HepG2 (cell line): Measurements from ENCODE around the gene ARHGAP33. TPM values are rescaled to one million over a fixed set of nuclear protein-coding genes. Genes with fewer than 3 reads are reported as not detected.

Experiments used
- ARHGAP35 ChIP-seq: sonication (generic); formaldehyde crosslinking; IDR thresholded peaks from 2 replicates; pipeline ENCODE4 v1.9.0; 2022; ENCODE audit warnings: mild to moderate bottlenecking, inconsistent platforms, moderate library complexity, missing genetic modification reagents, borderline replicate concordance
- ARID4A ChIP-seq: sonication (generic); formaldehyde crosslinking; IDR thresholded peaks from 2 replicates; pipeline ENCODE4 v1.5.0; 2020; ENCODE audit warnings: mild to moderate bottlenecking, missing genetic modification reagents, borderline replicate concordance
- FOXK1 ChIP-seq: sonication (generic); formaldehyde crosslinking; IDR thresholded peaks from 2 replicates; pipeline ENCODE4 v1.4.0; 2020; ENCODE audit warnings: low read depth, missing genetic modification reagents, borderline replicate concordance
- HDAC6 ChIP-seq: fragments of 200-600 bp; sonication (generic); IDR thresholded peaks from 2 replicates; pipeline ENCODE4 v1.7.0; 2017; ENCODE audit warnings: mild to moderate bottlenecking, antibody characterized with exemption, low read length, low read depth
- HNF4A ChIP-seq: sonication (generic); formaldehyde crosslinking; IDR thresholded peaks from 2 replicates; pipeline ENCODE4 v1.4.0; 2020; ENCODE audit warnings: missing genetic modification reagents
- HNRNPUL1 ChIP-seq: fragments of 200-400 bp; formaldehyde crosslinking; IDR thresholded peaks from 2 replicates; pipeline ENCODE4 v1.6.1; 2017; ENCODE audit warnings: low read depth, mild to moderate bottlenecking, low read length, moderate library complexity
- HOXD1 ChIP-seq: sonication (generic); formaldehyde crosslinking; IDR thresholded peaks from 2 replicates; pipeline ENCODE4 v1.5.0; 2020; ENCODE audit warnings: missing genetic modification reagents
- KLF13 ChIP-seq: sonication (generic); formaldehyde crosslinking; IDR thresholded peaks from 2 replicates; pipeline ENCODE4 v1.4.0; 2020; ENCODE audit warnings: mild to moderate bottlenecking, missing genetic modification reagents
- MAX ChIP-seq: IDR thresholded peaks from 2 replicates; pipeline ENCODE4 v1.6.1; 2012; ENCODE audit warnings: inconsistent platforms
- NR2C2 ChIP-seq: sonication (generic); formaldehyde crosslinking; IDR thresholded peaks from 2 replicates; pipeline ENCODE4 v1.4.0; 2020; ENCODE audit warnings: missing genetic modification reagents, mild to moderate bottlenecking, moderate library complexity, borderline replicate concordance
- PRMT3 ChIP-seq: sonication (generic); formaldehyde crosslinking; IDR thresholded peaks from 2 replicates; pipeline ENCODE4 v1.8.1; 2022; ENCODE audit warnings: low read depth, mild to moderate bottlenecking, moderate library complexity, missing genetic modification reagents, borderline replicate concordance
- RARG ChIP-seq: sonication (generic); formaldehyde crosslinking; IDR thresholded peaks from 2 replicates; pipeline ENCODE4 v1.4.0; 2020; ENCODE audit warnings: low read depth, mild to moderate bottlenecking, missing genetic modification reagents
- SIN3B ChIP-seq: fragments of 150-350 bp; IDR thresholded peaks from 2 replicates; pipeline ENCODE4 v1.6.1; 2014; ENCODE audit warnings: low read length
- SMC3 ChIP-seq: IDR thresholded peaks from 2 replicates; pipeline ENCODE4 v1.6.1; 2011; ENCODE audit warnings: low read length, improper control_type of control experiment
- SP4 ChIP-seq: sonication (generic); formaldehyde crosslinking; IDR thresholded peaks from 2 replicates; pipeline ENCODE4 v1.8.1; 2023; ENCODE audit warnings: mild to moderate bottlenecking, missing genetic modification reagents
- SRF ChIP-seq: IDR thresholded peaks from 2 replicates; pipeline ENCODE4 v1.6.1; 2011; ENCODE audit warnings: mild to moderate bottlenecking, low read depth, low read length, moderate library complexity
- ZNF275 ChIP-seq: sonication (generic); formaldehyde crosslinking; IDR thresholded peaks from 2 replicates; pipeline ENCODE4 v1.8.0; 2022; ENCODE audit warnings: missing genetic modification reagents, mild to moderate bottlenecking, inconsistent platforms, borderline replicate concordance
- ZNF280B ChIP-seq: sonication (generic); formaldehyde crosslinking; IDR thresholded peaks from 2 replicates; pipeline ENCODE4 v1.5.0; 2020; ENCODE audit warnings: missing genetic modification reagents, mild to moderate bottlenecking, borderline replicate concordance
- ZSCAN20 ChIP-seq: sonication (generic); formaldehyde crosslinking; IDR thresholded peaks from 2 replicates; pipeline ENCODE4 v1.4.0; 2020; ENCODE audit warnings: missing genetic modification reagents, mild to moderate bottlenecking, borderline replicate concordance
- polyA plus RNA-seq, 8 experiments: library from polyadenylated mRNA; depleted of rRNA in 3 of 8; stranded (reverse) in 7 of 8; unstranded in 1 of 8; fragments of >200 nt; fragmentation: Illumina TruSeq in 4 of 8; extraction: Trizol in 4 of 8; gene quantifications; 2 replicates each; pipeline versions ENCODE4 v1.2.1 to v1.2.3, GENCODE V29; 2011 to 2016; ENCODE audit warnings: low read depth in 4 of 8, missing spikeins in 1 of 8, mixed read lengths in 1 of 8; ENCODE audit not compliant: insufficient read depth in 1 of 8
- total RNA-seq, 5 experiments: library from RNA; depleted of rRNA; stranded (reverse); fragments of >200 nt; fragmentation: Illumina TruSeq; extraction: Trizol; gene quantifications; 2 replicates each; pipeline ENCODE4 v1.2.3, GENCODE V29; 2016; ENCODE audit warnings: low read depth in 1 of 5
- TF ChIP-seq, protein P1 (sequence below): sonication (generic); formaldehyde crosslinking; IDR thresholded peaks from 2 replicates; pipeline ENCODE4 v1.4.0; 2020; ENCODE audit warnings: missing genetic modification reagents

ARHGAP33 gene
- total and polyA plus RNA-seq, 2 of the 13 experiments (the other 11 are each of a cell fraction or from before 2014, with no cell fraction given) = 1.3 to 2.7 TPM

DNA sequence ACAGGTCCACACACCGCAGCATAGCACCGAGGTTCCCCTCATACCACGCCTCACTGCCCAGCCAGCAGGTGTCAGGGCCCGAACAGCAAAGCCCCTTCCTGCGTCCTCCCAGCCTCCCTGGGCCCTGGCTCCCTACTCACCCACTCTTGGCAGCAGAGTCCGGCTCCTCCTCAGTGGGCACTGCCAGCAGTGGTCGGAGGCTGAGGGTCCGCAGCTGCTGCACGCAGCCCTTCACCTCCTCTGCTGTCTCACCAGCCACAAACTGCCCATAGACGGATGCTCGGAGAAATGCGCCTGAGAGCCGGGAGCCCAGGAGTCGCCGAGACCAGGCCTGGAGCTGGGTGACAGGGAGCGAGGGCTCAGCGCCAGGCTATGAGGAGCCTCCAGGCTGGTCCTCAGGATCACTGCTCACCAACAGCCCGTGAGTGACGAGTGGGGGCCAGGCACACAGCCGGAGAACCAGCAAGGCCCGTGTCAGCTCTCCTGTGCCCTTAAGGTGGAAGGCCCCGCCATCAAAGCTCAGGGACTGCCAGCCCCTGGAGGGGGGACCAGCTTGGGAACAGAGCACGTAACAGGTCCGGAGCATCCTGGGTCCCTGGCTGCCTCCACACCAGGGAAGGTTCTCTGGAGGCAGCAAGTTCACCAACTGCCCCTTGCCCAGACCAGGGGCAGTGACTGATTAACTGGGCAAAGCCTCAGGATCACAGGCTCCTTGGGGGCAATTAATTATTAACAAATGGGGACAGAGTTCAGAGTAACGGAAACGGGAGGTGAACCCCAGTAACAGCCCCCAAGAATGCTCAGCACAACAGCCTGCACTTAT lies 37.1 kb downstream of the ARHGAP33 start, which contains the start of gene PRODH2 (continued):
- TF ChIP-seq FOXK1 (no peak; the same call in 1 of the 2 replicates), NR2C2 (CRISPR knock-in tag) (no peak), ZSCAN20 (CRISPR knock-in tag) (no peak), SRF (no peak; the same call in 1 of the 2 replicates), ARHGAP35 (CRISPR knock-in tag) (0 out of 2 replicates have a peak, but pooled peaks have one; percentile 22), MAX (peak; percentile 93), PRMT3 (CRISPR knock-in tag) (0 out of 2 replicates have a peak, but pooled peaks have one; percentile 62), ARID4A (CRISPR knock-in tag) (peak; percentile 75), ZNF275 (CRISPR knock-in tag) (no peak), RARG (no peak), ZNF280B (peak; percentile 66), SMC3 (no peak), SIN3B (no peak), HDAC6 (no peak), SP4 (0 out of 2 replicates have a peak, but pooled peaks have one; percentile 43), HNRNPUL1 (no peak), HOXD1 (CRISPR knock-in tag) (no peak), HNF4A (peak; percentile 91), KLF13 (CRISPR knock-in tag) (no peak)
- TF ChIP-seq, protein P1, sequence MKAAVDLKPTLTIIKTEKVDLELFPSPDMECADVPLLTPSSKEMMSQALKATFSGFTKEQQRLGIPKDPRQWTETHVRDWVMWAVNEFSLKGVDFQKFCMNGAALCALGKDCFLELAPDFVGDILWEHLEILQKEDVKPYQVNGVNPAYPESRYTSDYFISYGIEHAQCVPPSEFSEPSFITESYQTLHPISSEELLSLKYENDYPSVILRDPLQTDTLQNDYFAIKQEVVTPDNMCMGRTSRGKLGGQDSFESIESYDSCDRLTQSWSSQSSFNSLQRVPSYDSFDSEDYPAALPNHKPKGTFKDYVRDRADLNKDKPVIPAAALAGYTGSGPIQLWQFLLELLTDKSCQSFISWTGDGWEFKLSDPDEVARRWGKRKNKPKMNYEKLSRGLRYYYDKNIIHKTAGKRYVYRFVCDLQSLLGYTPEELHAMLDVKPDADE = no peak
